Ishikawa (cell line): ENCODE data around the gene MYB.

Source experiments
- CEBPB ChIP-seq: IDR thresholded peaks from 2 replicates; pipeline ENCODE4 v1.6.1; 2012
- CREB1 ChIP-seq: IDR thresholded peaks from 2 replicates; pipeline ENCODE4 v1.6.1; 2012; ENCODE audit warnings: low read depth
- EP300 ChIP-seq: IDR thresholded peaks from 2 replicates; pipeline ENCODE4 v1.6.1; 2012; ENCODE audit warnings: borderline replicate concordance
- FOXM1 ChIP-seq: IDR thresholded peaks from 2 replicates; pipeline ENCODE4 v1.6.1; 2012; ENCODE audit warnings: low read depth, borderline replicate concordance
- NFIC ChIP-seq: IDR thresholded peaks from 2 replicates; pipeline ENCODE4 v1.6.1; 2012
- RAD21 ChIP-seq: IDR thresholded peaks from 2 replicates; pipeline ENCODE4 v1.6.1; 2012; ENCODE audit warnings: low read depth
- TAF1 ChIP-seq: IDR thresholded peaks from 2 replicates; pipeline ENCODE4 v1.6.1; 2012; ENCODE audit warnings: low read depth, mild to moderate bottlenecking
- TEAD4 ChIP-seq: IDR thresholded peaks from 2 replicates; pipeline ENCODE4 v1.6.1; 2012
- YY1 ChIP-seq: IDR thresholded peaks from 2 replicates; pipeline ENCODE4 v1.6.1; 2012; ENCODE audit warnings: low read depth
- ZBTB7A ChIP-seq: IDR thresholded peaks from 2 replicates; pipeline ENCODE4 v1.6.1; 2012; ENCODE audit warnings: low read depth
- TF ChIP-seq, protein P1 (sequence below): IDR thresholded peaks from 2 replicates; pipeline ENCODE4 v1.6.1; 2012
- TF ChIP-seq, protein P2 (sequence below): IDR thresholded peaks from 2 replicates; pipeline ENCODE4 v1.6.1; 2012; ENCODE audit warnings: low read depth, mild to moderate bottlenecking

DNA sequence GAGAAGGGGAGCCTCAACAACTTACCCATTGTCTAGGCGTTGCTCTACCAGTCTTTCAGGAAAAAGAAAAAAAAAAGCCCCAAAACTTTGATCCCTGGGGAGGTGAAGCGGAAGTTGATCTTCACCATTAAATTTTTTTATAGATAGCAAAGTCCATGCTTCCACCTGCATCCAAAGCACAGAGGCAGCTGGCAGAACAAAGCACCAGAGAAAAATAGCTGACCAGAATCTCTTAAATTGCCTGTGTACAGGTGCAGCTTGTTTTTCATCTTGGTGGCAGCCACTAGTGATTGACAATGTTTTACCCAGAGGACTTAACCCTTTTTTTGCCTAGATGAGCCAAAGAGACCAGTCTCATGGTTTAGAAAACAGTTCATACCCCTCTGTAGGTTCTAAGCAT is 86.0 kb downstream of the MYB start:
- TF ChIP-seq, protein P1, sequence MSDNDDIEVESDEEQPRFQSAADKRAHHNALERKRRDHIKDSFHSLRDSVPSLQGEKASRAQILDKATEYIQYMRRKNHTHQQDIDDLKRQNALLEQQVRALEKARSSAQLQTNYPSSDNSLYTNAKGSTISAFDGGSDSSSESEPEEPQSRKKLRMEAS, result no peak
- TF ChIP-seq NFIC, result no peak
- TF ChIP-seq CEBPB, result no peak
- TF ChIP-seq, protein P2, sequence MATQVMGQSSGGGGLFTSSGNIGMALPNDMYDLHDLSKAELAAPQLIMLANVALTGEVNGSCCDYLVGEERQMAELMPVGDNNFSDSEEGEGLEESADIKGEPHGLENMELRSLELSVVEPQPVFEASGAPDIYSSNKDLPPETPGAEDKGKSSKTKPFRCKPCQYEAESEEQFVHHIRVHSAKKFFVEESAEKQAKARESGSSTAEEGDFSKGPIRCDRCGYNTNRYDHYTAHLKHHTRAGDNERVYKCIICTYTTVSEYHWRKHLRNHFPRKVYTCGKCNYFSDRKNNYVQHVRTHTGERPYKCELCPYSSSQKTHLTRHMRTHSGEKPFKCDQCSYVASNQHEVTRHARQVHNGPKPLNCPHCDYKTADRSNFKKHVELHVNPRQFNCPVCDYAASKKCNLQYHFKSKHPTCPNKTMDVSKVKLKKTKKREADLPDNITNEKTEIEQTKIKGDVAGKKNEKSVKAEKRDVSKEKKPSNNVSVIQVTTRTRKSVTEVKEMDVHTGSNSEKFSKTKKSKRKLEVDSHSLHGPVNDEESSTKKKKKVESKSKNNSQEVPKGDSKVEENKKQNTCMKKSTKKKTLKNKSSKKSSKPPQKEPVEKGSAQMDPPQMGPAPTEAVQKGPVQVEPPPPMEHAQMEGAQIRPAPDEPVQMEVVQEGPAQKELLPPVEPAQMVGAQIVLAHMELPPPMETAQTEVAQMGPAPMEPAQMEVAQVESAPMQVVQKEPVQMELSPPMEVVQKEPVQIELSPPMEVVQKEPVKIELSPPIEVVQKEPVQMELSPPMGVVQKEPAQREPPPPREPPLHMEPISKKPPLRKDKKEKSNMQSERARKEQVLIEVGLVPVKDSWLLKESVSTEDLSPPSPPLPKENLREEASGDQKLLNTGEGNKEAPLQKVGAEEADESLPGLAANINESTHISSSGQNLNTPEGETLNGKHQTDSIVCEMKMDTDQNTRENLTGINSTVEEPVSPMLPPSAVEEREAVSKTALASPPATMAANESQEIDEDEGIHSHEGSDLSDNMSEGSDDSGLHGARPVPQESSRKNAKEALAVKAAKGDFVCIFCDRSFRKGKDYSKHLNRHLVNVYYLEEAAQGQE, result no peak
- TF ChIP-seq CREB1, result no peak
- TF ChIP-seq ZBTB7A, result no peak
- TF ChIP-seq YY1, result no peak
- TF ChIP-seq TEAD4, result no peak
- TF ChIP-seq TAF1, result no peak
- TF ChIP-seq RAD21, result no peak
- no peak for TF ChIP-seq FOXM1
- no peak for TF ChIP-seq EP300
